Glomerular visceral epithelial cell (primary cell): ENCODE results near the gene MYCN.
"Not testable (repeated sequence)": the region's sequence is repeated elsewhere in the genome, so short reads cannot be mapped to it uniquely, and the experiment has no call there.

Experiments
- DNase-seq: peaks from one replicate; pipeline ENCODE4 v3.0.0-alpha.2; 2016; ENCODE audit errors: extremely low spot score

Gene MYCN

GRCh38 chr2:15907461-15908324 is 32.7 kb upstream of the MYCN start:
- no peak for DNase-seq

DNA sequence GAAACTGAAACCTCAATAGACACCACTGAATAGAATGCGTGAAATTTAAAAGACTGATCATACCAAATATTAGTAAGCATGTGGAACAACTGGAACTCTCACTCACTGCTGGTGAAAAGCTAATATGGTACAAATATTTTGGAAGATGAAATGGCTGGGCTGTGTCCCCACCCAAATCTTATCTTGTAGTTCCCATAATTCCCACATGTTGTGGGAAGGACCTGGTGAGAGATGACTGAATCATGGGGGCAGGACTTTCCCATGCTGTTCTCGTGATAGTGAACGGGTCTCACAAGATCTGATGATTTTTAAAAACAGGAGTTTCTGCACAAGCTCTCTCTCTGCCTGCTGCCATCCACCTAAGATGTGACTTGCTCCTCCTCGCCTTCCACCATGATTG is 32.0 kb upstream of the MYCN start:
- no peak for DNase-seq

- no peak for DNase-seq
Measured at GRCh38 chr2:15909157-15909556, 31.2 kb upstream of the MYCN start.

- no peak for DNase-seq
Measured at GRCh38 chr2:15909736-15910135, 30.6 kb upstream of the MYCN start.

DNA sequence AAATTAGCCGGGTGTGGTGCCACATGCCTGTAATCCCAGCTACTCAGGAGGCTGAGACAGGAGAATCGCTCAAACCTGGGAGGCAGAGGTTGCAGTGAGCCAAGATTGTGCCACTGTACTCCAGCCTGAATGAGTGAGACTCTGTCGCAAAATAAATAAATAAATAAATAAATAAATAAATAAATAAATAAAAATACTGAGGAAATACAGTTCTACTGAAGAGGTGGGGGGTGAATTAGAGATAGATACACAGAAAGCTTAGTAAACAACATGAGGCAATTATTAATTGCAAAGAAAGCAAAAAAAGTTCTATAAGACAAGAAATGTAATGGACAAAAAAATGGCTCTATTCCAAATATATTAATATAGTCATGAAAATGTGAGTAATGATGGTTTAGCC is 29.1 kb upstream of the MYCN start:
- DNase-seq: not testable (repeated sequence)

- no peak for DNase-seq
Measured at GRCh38 chr2:15911686-15912085, 28.7 kb upstream of the MYCN start.

DNA sequence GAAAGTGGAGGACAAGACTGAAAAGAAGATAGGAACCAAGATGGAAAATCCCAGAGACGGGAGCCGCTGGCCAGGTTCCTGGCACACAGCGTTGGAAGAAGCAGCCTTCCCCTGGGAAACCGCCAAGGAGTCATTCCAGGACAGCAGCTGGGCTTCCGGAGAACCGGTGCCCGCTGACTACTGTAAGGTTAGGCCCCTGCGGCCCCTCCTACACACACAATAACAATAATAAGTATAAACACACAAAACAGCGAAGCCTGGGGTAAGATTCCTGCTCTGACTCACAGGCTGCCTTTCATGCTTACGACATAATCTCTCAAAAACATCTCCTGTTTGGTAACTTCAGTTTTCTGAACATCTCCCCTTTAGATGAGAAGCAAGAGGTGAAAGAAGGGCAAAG is 28.1 kb upstream of the MYCN start:
- no peak for DNase-seq

DNA sequence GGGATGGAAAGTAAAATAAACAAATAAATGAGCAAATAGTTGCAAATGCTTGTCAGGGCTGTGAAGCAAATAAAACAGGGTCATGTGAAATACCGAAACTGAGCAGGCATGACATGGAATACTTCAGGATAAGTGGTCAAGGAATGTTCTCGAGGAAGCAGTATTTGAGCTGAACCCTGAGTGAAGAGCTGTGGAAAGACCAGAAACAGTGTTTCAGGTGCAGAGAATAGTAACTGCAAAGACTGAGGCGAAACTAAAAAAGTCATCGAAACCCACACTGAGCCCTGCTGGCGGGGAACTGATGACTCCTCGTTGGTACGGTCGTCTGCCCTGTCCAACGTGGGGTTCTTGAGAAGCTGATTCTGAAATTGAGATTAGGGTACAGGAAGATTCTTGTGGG is 27.2 kb upstream of the MYCN start:
- DNase-seq: no peak

- no peak for DNase-seq
Measured at GRCh38 chr2:15914596-15915385, 25.6 kb upstream of the MYCN start.

- not testable (repeated sequence) for DNase-seq
Measured at GRCh38 chr2:15915546-15915945, 24.8 kb upstream of the MYCN start.

- no peak for DNase-seq
Measured at GRCh38 chr2:15916336-15916735, 24.0 kb upstream of the MYCN start.

DNA sequence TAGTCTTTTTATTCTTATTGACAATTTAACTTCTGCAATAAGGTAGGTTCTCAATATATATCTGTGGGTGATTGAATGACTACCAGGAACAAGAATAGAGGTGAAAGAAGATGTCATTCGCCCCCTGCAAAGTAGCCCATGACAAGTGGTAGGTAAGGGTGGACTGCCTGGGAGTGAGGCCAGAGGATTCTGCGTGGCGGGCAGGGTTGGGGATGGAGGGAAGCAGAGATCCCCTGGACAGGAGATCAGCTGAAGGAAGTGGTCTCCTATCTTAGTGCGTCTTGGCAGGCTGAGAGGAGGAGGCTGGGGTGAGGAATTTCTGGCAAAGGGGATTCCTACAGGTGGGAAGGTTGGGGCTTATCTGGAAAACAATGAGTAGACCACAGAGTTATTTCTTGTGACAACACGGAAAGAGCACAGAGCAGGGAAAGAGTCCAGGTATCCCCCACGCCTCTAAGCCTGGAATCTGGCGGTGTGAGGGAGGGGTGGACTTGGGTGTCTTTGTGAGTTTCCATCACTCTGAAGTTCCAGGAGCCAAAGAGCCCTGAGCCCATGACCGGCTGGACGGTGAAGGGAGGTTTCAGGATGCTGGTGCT is 21.5 kb upstream of the MYCN start:
- no peak for DNase-seq

GRCh38 chr2:15919716-15920434 is 20.5 kb upstream of the MYCN start:
- DNase-seq: no peak

DNA sequence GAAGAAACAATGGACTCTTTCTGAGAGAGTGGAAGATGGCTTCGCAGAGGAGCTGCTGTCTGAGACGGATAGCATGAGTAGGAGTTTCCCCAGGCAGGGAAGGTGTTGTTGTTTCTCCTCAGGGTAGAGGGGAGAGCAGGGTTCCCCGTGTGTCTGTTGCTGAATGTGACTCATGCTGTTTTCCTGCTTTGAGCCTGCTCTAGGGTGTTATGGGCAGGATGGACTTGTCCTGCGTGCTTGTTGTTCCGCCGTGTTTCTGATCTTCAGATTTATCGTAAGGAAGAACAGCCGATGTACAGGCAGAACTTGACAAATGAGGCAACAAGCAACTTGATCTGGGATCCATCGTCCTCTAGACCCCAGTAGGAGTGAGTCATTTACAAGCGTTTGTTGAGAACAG is 19.7 kb upstream of the MYCN start:
- DNase-seq: no peak

DNA sequence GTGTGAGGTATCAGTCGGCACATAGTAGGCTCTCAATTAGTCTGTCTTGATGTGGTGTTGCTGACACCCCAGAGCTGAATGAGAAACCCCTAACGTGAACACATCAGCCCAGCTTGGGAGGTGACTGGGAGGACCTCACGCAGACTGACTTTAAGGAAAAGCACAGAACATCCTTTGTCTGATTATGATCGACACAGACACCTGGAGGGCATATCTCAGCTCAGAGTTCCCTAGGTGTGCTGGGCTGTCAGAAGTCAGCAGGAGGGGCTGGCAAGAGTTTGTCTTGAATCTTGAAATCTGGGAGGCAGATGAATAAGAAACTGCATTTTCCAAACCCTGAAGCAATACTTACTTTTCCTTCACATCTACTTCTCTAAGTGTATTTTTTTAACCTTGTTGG is 16.8 kb upstream of the MYCN start:
- DNase-seq: no peak

GRCh38 chr2:15925819-15926218 is 14.5 kb upstream of the MYCN start:
- no peak for DNase-seq

GRCh38 chr2:15926252-15926651 is 14.1 kb upstream of the MYCN start:
- DNase-seq: no peak

DNA sequence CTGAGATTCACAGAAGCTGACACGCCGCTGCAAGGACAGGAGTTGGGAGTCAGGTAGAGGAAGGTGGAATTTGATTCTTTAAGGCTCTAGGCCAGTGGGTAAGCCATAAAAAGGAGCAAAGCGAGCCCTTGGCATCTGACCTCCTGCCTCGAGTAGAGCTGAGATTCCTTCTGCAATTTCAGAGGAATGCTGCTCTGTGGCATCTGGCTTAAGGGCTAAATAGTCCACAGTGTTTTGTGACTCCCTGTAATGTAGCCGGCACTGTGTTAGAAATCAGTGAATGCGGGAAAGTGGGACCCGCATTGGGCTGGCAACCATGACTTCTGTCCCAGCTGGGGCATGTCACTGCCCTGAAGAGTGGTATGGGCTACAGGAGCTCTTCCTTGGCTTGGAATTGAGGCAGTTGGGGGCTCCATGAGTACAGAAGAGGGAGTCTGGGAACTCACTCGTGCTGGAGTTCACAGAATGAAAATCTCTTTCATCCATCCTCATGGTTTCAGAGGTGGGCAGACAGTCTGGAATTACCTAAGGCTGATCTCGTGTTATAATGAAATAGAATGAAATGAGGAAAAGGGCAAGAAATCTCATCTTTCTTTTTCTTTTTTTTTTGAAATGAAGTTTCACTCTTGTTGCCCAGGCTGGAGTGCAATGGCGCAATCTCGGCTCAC is 12.7 kb upstream of the MYCN start:
- no peak for DNase-seq

DNA sequence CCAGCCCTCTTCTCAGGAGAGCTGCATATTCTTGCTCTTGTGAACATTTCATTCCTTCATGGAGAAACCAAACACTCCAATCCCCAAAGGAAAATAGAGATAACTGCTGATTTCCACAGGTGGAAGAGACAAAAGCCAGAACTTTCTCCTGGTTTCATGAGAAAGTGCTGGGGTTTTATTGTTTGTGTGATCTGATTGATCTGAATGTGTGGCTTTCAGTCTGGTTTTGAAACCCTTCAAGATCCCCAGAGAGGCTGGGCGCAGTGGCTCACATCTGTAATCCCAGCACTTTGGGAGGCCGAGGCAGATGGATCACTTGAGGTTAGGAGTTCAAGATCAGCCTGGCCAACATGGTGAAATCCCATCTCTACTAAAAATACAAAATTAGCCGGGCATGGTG is 11.3 kb upstream of the MYCN start:
- not testable (repeated sequence) for DNase-seq

- no peak for DNase-seq
Measured at GRCh38 chr2:15929861-15930260, 10.5 kb upstream of the MYCN start.

GRCh38 chr2:15930589-15931318 is 9.6 kb upstream of the MYCN start:
- DNase-seq: no peak
